GM18868 (cell line): ENCODE data around the gene GANC.

Source experiments
- ATAC-seq: cut with Tn5 transposase; IDR thresholded peaks from one replicate; pipeline ENCODE4 v1.9.1; 2021; ENCODE audit warnings: mild to moderate bottlenecking, moderate library complexity; ENCODE audit not compliant: unreplicated experiment

The GANC gene

GRCh38 chr15:42373936-42374335 lies 100.9 kb downstream of the GANC start:
- no peak for ATAC-seq

DNA sequence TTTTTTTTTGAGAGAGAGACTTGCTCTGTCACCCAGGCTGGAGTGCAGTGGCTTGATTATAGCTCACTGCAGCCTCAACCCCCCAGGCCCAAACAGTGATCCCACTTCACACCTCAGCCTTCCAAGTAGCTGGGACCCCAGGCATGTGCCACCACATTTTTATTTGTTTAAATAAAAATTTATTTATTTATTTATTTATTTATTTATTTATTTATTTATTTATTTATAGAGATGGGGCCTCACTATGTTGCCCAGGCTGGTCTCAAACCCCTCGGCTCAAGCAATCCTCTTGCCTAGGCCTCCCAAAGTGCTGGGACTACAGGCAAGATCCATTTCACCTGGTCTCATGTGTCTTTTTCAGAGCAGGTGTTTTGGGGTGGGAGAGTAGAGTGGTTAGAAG lies 101.8 kb downstream of the GANC start:
- ATAC-seq = no peak

DNA sequence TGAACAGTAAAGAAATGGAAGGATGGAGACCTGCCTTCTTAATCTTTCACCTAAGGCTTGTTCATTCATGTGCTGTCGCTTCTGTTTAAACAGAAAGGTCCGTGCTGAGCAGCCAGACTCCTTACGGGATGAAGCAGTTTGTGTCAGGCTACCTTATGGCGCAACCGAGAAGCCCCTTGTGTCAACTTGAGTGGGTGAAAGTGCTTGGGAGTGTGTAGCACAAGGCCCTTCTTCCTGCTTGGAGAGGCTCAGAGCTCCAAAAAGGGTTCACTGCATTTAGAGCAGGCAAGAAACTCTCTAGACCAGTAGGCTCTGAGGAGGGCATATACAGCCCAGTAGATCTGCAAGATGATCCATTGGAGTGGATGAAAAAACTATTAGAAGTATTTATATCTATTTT lies 102.3 kb downstream of the GANC start:
- no peak for ATAC-seq

DNA sequence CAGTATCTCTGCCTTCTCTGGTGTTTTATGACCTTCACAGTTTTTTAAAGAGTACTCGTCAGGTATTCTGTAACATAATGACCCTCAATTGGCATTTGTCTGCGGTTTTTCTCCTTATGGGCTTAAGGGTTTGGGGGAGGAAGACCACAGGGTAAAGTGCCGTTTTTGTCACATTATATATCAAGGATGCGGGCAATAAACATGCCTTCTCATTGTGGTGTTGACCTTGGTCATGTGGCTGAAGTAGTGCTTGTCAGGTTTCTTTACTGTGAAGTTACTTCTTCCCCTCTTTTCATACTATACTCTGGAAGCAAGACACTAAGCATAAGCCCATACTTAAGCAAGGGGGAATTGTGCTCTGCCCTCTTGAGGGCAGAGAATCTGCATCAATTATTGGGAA lies 102.9 kb downstream of the GANC start:
- ATAC-seq = no peak

- no peak for ATAC-seq
Measured at GRCh38 chr15:42378011-42378410, 105.0 kb downstream of the GANC start.

GRCh38 chr15:42384597-42384996 lies 111.6 kb downstream of the GANC start:
- ATAC-seq = no peak

GRCh38 chr15:42385206-42385979 lies 112.4 kb downstream of the GANC start:
- no peak for ATAC-seq

- no peak for ATAC-seq
Measured at GRCh38 chr15:42385980-42386700, 113.1 kb downstream of the GANC start.

DNA sequence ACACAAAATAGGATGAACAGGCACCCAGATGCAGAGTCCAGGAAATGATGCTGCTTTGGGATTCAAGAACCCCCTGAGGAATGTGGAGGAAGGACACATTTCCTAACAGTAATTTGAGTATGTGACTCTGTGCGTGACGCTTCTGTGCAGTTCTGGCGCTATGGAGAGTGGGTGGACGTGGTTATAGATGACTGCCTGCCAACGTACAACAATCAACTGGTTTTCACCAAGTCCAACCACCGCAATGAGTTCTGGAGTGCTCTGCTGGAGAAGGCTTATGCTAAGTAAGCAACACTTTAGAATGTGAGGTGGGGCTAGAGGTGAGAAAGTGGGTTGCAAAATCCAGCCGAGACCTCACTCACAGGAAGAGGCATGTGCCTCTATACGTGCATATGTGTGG lies 114.6 kb downstream of the GANC start:
- ATAC-seq = no peak

DNA sequence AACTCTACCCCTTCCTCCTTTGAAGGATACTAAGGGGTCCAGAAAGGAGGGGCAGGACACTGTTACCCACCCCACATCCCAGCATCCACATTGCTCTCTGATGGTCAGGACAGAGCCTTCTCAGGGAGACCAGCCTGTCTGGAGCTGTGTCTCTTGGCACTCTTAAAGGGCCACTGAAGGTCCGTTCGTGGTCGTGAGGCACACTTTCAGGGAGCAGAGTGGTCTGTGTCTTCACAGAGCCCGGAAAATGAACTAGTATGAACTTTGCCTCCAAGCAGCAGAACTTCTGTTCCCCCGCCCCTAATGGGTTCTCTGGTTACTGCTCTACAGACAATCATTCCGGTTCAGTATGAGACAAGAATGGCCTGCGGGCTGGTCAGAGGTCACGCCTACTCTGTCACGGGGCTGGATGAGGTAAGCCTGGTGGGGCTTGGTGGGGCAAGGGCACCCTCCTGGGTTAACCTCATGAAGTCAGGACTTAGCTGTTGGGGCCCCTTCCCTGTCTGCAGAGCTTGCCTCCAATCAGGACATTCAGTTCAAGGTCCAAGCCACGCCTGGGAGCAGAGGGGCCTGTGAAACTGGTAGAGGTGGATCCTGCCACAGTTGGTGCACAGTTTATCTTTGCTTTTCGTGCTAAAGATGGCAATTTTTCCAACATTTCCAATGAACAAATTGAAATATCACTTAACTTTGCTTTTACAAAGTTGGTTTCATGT lies 119.5 kb downstream of the GANC start:
- no peak for ATAC-seq

- ATAC-seq = no peak
Measured at GRCh38 chr15:42394106-42394505, 121.1 kb downstream of the GANC start.

- ATAC-seq = no peak
Measured at GRCh38 chr15:42395838-42396237, 122.8 kb downstream of the GANC start.

- no peak for ATAC-seq
Measured at GRCh38 chr15:42401544-42402454, 128.8 kb downstream of the GANC start.

GRCh38 chr15:42402455-42403205 lies 129.6 kb downstream of the GANC start:
- no peak for ATAC-seq

GRCh38 chr15:42403389-42403788 lies 130.4 kb downstream of the GANC start:
- no peak for ATAC-seq

DNA sequence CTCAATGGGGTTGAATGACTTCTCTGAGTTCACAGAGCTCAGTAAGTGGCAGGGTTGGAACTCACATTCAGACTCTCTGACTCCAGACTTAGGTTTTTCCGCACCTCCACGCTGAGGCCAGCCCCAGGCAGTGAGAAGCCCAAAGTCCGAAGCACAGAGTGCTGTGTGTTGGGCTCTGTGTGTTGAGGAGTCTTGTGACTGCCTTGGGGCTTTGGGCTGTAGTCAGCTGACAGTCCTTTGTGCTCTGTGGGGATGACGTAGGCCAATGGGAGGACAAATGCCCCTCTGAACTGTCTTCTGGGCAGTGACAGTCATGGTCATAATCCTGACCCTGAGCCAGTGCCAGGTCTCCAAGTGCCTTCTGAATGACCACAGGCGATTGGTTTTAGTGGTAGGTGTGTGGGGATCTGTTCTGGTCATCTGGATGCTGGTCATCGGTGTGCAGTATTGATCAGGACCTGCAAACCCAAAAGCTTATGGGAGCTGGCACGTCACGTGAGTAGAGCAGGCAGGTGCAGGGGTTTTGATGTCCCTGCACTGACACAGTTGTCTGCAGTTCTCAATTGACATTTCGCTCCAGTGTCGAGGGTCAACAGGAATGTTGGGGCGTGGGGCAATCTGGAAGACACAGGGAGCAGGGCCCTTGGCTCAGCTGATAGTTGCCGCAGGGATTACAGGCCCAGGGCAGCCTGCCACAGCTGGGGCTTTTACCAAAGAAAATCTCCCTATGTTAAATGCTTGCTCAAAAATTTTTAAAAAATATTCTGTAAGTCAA lies 131.6 kb downstream of the GANC start:
- no peak for ATAC-seq

GRCh38 chr15:42405863-42406482 lies 133.0 kb downstream of the GANC start:
- ATAC-seq = no peak
